IMR-90 (cell line): ENCODE results near the gene GBX2. TPM values are rescaled to one million over a fixed set of nuclear protein-coding genes. Genes with fewer than 3 reads are reported as not detected.

Experiments used
- ATAC-seq: fragments of 200-7000 bp; cut with Tn5 transposase; 2 replicates; pipeline ENCODE4 v1.9.1; 2020; ENCODE audit warnings: low read depth, mild to moderate bottlenecking, moderate library complexity
- BruUV-seq: library from RNA; stranded (reverse); fragments of 400-500 nt; replicated peaks from 2 replicates; lab custom pipeline; 2021; lab: Mats Ljungman, UMichigan
- CTCF ChIA-PET: fragments of 300-600 bp; formaldehyde crosslinking; extraction: SDS; loops from one replicate; lab custom pipeline; 2021; ENCODE audit warnings: antibody characterized with exemption; lab: Yijun Ruan, JAX
- POLR2A ChIA-PET: fragments of 300-600 bp; sonication (Branson Sonifier 250); formaldehyde crosslinking; loops from one replicate; lab custom pipeline; 2022; ENCODE audit warnings: antibody characterized with exemption; ENCODE audit not compliant: unreplicated experiment; lab: Charles Lee
- DNase-seq: peaks from one replicate; pipeline ENCODE4 v3.0.0; 2013
- H2AFZ ChIP-seq: replicated peaks from 2 replicates; pipeline ENCODE3; 2013; ENCODE audit warnings: low read length, mild to moderate bottlenecking; ENCODE audit not compliant: poor library complexity
- H2AK5ac ChIP-seq: 2 replicates; pipeline ENCODE4 v1.6.1; 2013; ENCODE audit warnings: low read depth, low read length, inconsistent platforms
- H2AK9ac ChIP-seq: replicated peaks from 2 replicates; pipeline ENCODE3; 2013; ENCODE audit warnings: mild to moderate bottlenecking, low read depth, low read length, moderate library complexity; ENCODE audit not compliant: poor library complexity
- H2BK120ac ChIP-seq: 2 replicates; pipeline ENCODE4 v1.6.1; 2013; ENCODE audit warnings: low read depth, low read length, inconsistent platforms
- H2BK15ac ChIP-seq: 3 replicates; pipeline ENCODE4 v1.6.1; 2013; ENCODE audit warnings: low read depth, low read length, inconsistent platforms
- H2BK20ac ChIP-seq: 2 replicates; pipeline ENCODE4 v1.6.1; 2013; ENCODE audit warnings: low read depth, mild to moderate bottlenecking, inconsistent platforms, low read length, moderate library complexity
- H2BK5ac ChIP-seq: 2 replicates; pipeline ENCODE4 v1.6.1; 2013; ENCODE audit warnings: mild to moderate bottlenecking, low read depth, low read length, inconsistent platforms; ENCODE audit not compliant: poor library complexity, severe bottlenecking
- H3K14ac ChIP-seq: replicated peaks from 2 replicates; pipeline ENCODE4 v1.6.1; 2013; ENCODE audit warnings: low read depth, low read length, inconsistent platforms
- H3K18ac ChIP-seq: 2 replicates; pipeline ENCODE4 v1.6.1; 2013; ENCODE audit warnings: low read depth, low read length, control low read depth
- H3K23ac ChIP-seq: 2 replicates; pipeline ENCODE4 v1.6.1; 2013; ENCODE audit warnings: low read depth, low read length, inconsistent platforms
- H3K27ac ChIP-seq: 2 replicates; pipeline ENCODE4 v1.5.1; 2013; ENCODE audit warnings: mild to moderate bottlenecking, control low read depth, low read length; ENCODE audit not compliant: insufficient read depth
- H3K27me3 ChIP-seq: 2 replicates; pipeline ENCODE4 v1.6.1; 2013; ENCODE audit warnings: low read length; ENCODE audit not compliant: control insufficient read depth, insufficient read depth
- H3K36me3 ChIP-seq: 2 replicates; pipeline ENCODE4 v1.6.1; 2013; ENCODE audit warnings: low read length, mixed read lengths; ENCODE audit not compliant: control insufficient read depth, insufficient read depth
- H3K4ac ChIP-seq: 2 replicates; pipeline ENCODE4 v1.6.1; 2013; ENCODE audit warnings: low read depth, low read length, inconsistent platforms
- H3K4me1 ChIP-seq: 2 replicates; pipeline ENCODE4 v1.6.1; 2013; ENCODE audit warnings: low read length, mixed read lengths; ENCODE audit not compliant: control insufficient read depth, insufficient read depth
- H3K4me2 ChIP-seq: 2 replicates; pipeline ENCODE4 v1.6.1; 2013; ENCODE audit warnings: low read depth, mild to moderate bottlenecking, control low read depth, low read length, moderate library complexity
- H3K4me3 ChIP-seq: 2 replicates; pipeline ENCODE4 v1.5.1; 2013; ENCODE audit warnings: low read depth, mild to moderate bottlenecking, control low read depth, low read length, moderate library complexity; ENCODE audit not compliant: insufficient read depth
- H3K56ac ChIP-seq: 2 replicates; pipeline ENCODE4 v1.6.1; 2013; ENCODE audit warnings: low read length, inconsistent platforms; ENCODE audit not compliant: insufficient read depth; ENCODE audit errors: extremely low read depth
- H3K79me1 ChIP-seq, 2 experiments: 2 replicates each; pipeline ENCODE4 v1.6.1; 2013; ENCODE audit warnings: low read length in 2 of 2, inconsistent platforms in 1 of 2, low read depth in 1 of 2
- H3K9ac ChIP-seq: 2 replicates; pipeline ENCODE4 v1.6.1; 2013; ENCODE audit warnings: low read depth, low read length, control low read depth
- H3K9me1 ChIP-seq: 2 replicates; pipeline ENCODE4 v1.6.1; 2013; ENCODE audit warnings: low read length, inconsistent platforms; ENCODE audit not compliant: insufficient read depth
- H3K9me3 ChIP-seq: 2 replicates; pipeline ENCODE4 v1.6.1; 2013; ENCODE audit warnings: low read length; ENCODE audit not compliant: control insufficient read depth, insufficient read depth
- H4K20me1 ChIP-seq: 2 replicates; pipeline ENCODE4 v1.6.1; 2013; ENCODE audit warnings: low read length, inconsistent platforms; ENCODE audit not compliant: insufficient read depth
- H4K5ac ChIP-seq: 2 replicates; pipeline ENCODE4 v1.6.1; 2013; ENCODE audit warnings: mild to moderate bottlenecking, low read depth, low read length, control low read depth
- H4K8ac ChIP-seq, 2 experiments: 2 replicates each; pipeline ENCODE4 v1.6.1; 2013; ENCODE audit warnings: low read depth in 2 of 2, low read length in 2 of 2, control low read depth in 1 of 2, inconsistent platforms in 1 of 2
- H4K91ac ChIP-seq: 2 replicates; pipeline ENCODE4 v1.6.1; 2013; ENCODE audit warnings: low read depth, low read length, inconsistent platforms; ENCODE audit not compliant: insufficient read depth
- BHLHE40 ChIP-seq: fragments of 150-350 bp; IDR thresholded peaks from 2 replicates; pipeline ENCODE4 v1.6.1; 2016; ENCODE audit warnings: mild to moderate bottlenecking, low read depth, low read length
- CEBPB ChIP-seq: IDR thresholded peaks from 2 replicates; pipeline ENCODE4 v1.6.1; 2012; ENCODE audit warnings: low read depth, low read length, improper control_type of control experiment
- CHD1 ChIP-seq: IDR thresholded peaks from 2 replicates; pipeline ENCODE4 v1.6.1; 2012; ENCODE audit warnings: low read depth, low read length, improper control_type of control experiment
- FOS ChIP-seq: fragments of 150-350 bp; IDR thresholded peaks from 2 replicates; pipeline ENCODE4 v1.6.1; 2016; ENCODE audit warnings: low read depth, low read length
- MAFK ChIP-seq: IDR thresholded peaks from 2 replicates; pipeline ENCODE4 v1.6.1; 2012; ENCODE audit warnings: low read depth, low read length, improper control_type of control experiment
- MAZ ChIP-seq: IDR thresholded peaks from 2 replicates; pipeline ENCODE4 v1.6.1; 2012; ENCODE audit warnings: low read depth, mild to moderate bottlenecking, low read length, improper control_type of control experiment, moderate library complexity, borderline replicate concordance
- MXI1 ChIP-seq: IDR thresholded peaks from 2 replicates; pipeline ENCODE4 v1.6.1; 2012; ENCODE audit warnings: low read depth, mild to moderate bottlenecking, low read length, moderate library complexity, borderline replicate concordance
- NFE2L2 ChIP-seq: fragments of 150-350 bp; IDR thresholded peaks from 2 replicates; pipeline ENCODE4 v1.6.1; 2016; ENCODE audit warnings: low read depth, mild to moderate bottlenecking, low read length
- POLR2A ChIP-seq: IDR thresholded peaks from 2 replicates; pipeline ENCODE4 v1.6.1; 2012; ENCODE audit warnings: mild to moderate bottlenecking, low read depth, low read length
- RAD21 ChIP-seq: IDR thresholded peaks from 2 replicates; pipeline ENCODE4 v1.6.1; 2012; ENCODE audit warnings: low read length, improper control_type of control experiment
- RCOR1 ChIP-seq: IDR thresholded peaks from 2 replicates; pipeline ENCODE4 v1.6.1; 2012; ENCODE audit warnings: mild to moderate bottlenecking, low read length, improper control_type of control experiment; ENCODE audit not compliant: insufficient replicate concordance
- RFX5 ChIP-seq: IDR thresholded peaks from 2 replicates; pipeline ENCODE4 v1.8.0; 2012; ENCODE audit warnings: low read depth, mild to moderate bottlenecking, low read length, moderate library complexity
- SMC3 ChIP-seq: fragments of 150-350 bp; IDR thresholded peaks from 2 replicates; pipeline ENCODE4 v1.6.1; 2016; ENCODE audit warnings: low read depth, mild to moderate bottlenecking, antibody characterized with exemption, low read length, moderate library complexity
- WGBS, 2 experiments: methylation state at CpG; one replicate each; pipeline versions ENCODE4 v1.1.5 to v1.1.7; 2013; ENCODE audit warnings: missing lambda C conversion rate in 2 of 2; ENCODE audit not compliant: insufficient read length in 1 of 2; ENCODE audit errors: extremely low coverage in 2 of 2; 5-methylcytosine and 5-hydroxymethylcytosine counted together
- dilution Hi-C: fragments of 300-500 bp; cut with HindIII; formaldehyde crosslinking; loops from one replicate; pipeline ENCODE4 v1.14.3; 2018; ENCODE audit warnings: low sequenced_read_pairs; ENCODE audit not compliant: unreplicated experiment
- in situ Hi-C: fragments of 300-500 bp; cut with MboI; formaldehyde crosslinking; loops from 3 replicates; pipeline ENCODE4 v1.14.3; 2019; ENCODE audit warnings: low sequenced_read_pairs, inconsistent platforms, mixed read lengths
- intact Hi-C: fragments of 100-400 bp; cut with micrococcal nuclease; formaldehyde crosslinking; loops from 2 replicates; pipeline ENCODE4 v1.10.0; 2022
- polyA plus RNA-seq, 3 experiments: library from polyadenylated mRNA; depleted of rRNA; stranded (reverse); fragments of >200 nt; gene quantifications; 2 replicates each; pipeline ENCODE4 v1.2.3, GENCODE V29; 2012; ENCODE audit warnings: low replicate concordance in 1 of 3
- total RNA-seq: library from RNA; depleted of rRNA; stranded (reverse); fragments of >200 nt; gene quantifications from 2 replicates; pipeline ENCODE4 v1.2.3, GENCODE V29; 2012
- TF ChIP-seq, protein P1 (sequence below): fragments of 150-350 bp; IDR thresholded peaks from 2 replicates; pipeline ENCODE4 v1.6.1; 2017; ENCODE audit warnings: mild to moderate bottlenecking, antibody characterized with exemption, low read length, low read depth
- TF ChIP-seq, protein P2 (sequence below): conservative IDR thresholded peaks from 2 replicates; pipeline ENCODE4 v1.5.1; 2012; ENCODE audit warnings: mild to moderate bottlenecking, low read depth, low read length, improper control_type of control experiment
- TF ChIP-seq, protein P3 (sequence below): fragments of 150-350 bp; IDR thresholded peaks from 2 replicates; pipeline ENCODE4 v1.6.1; 2016; ENCODE audit warnings: low read depth, mild to moderate bottlenecking, low read length, moderate library complexity, borderline replicate concordance

Gene GBX2
- total and polyA plus RNA-seq, 2 of the 4 experiments (the other 2 are of a cell fraction): 0.10 TPM; not detected in 1

DNA sequence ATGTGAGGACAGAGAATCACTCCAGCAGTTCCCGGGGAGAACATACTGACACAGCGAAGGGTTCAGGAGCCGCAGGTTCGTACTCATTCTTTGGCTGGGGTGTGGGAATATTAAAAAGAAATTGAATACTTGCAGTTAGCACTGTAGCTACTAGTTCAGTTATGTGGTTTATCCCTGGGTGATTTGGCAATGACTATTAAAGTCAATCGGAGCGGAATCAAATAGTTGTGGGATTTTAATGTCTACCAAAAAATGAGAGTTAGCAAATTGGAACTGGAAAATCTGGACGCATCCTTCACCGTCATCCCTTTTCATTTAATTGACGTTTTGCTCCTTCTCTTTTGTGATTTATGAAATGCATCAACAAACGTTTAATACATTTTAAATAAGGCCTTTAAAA, 50.8 kb downstream of the GBX2 start:
- H2BK5ac ChIP-seq: no peak overlapping the region
- H3K18ac ChIP-seq: no peak overlapping the region
- in situ Hi-C loops (no loop called here), dilution Hi-C loops (no loop called here), intact Hi-C loops (no loop called here)
- WGBS, 2 experiments: no CpG with 5 or more reads among the region's 10 CpGs
- H3K9me3 ChIP-seq: no peaks in the 10 kb centered on the region
- BruUV-seq: no TSS peak
- H4K8ac ChIP-seq: no peak overlapping the region
- H4K20me1 ChIP-seq: peaks cover 8% of the 10 kb centered on the region; the same call in 1 of the 2 replicates
- no peak overlapping the region for H3K14ac ChIP-seq
- DNase-seq: no peak
- no peak overlapping the region for H3K27ac ChIP-seq
- H2AK9ac ChIP-seq: no peak overlapping the region
- H2AK5ac ChIP-seq: no peak overlapping the region
- peaks cover 3% of the 10 kb centered on the region; the same call in 1 of the 2 replicates for H3K4me1 ChIP-seq
- H3K23ac ChIP-seq: no peak overlapping the region
- H2BK15ac ChIP-seq: no peak overlapping the region
- no peak overlapping the region for H4K91ac ChIP-seq
- H3K36me3 ChIP-seq: no peaks in the 10 kb centered on the region
- H3K4me3 ChIP-seq: no peak overlapping the region
- no peak overlapping the region for H2BK120ac ChIP-seq
- no peak overlapping the region for H3K4me2 ChIP-seq
- no peak overlapping the region for H2AFZ ChIP-seq
- TF ChIP-seq MAZ (no peak), RFX5 (no peak), RAD21 (no peak), CEBPB (no peak), BHLHE40 (no peak), POLR2A (no peak), MAFK (no peak), NFE2L2 (no peak), SMC3 (no peak), CHD1 (no peak), FOS (no peak), RCOR1 (no peak), MXI1 (no peak)
- TF ChIP-seq, protein P1, sequence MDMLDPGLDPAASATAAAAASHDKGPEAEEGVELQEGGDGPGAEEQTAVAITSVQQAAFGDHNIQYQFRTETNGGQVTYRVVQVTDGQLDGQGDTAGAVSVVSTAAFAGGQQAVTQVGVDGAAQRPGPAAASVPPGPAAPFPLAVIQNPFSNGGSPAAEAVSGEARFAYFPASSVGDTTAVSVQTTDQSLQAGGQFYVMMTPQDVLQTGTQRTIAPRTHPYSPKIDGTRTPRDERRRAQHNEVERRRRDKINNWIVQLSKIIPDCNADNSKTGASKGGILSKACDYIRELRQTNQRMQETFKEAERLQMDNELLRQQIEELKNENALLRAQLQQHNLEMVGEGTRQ: no peak
- TF ChIP-seq, protein P2, sequence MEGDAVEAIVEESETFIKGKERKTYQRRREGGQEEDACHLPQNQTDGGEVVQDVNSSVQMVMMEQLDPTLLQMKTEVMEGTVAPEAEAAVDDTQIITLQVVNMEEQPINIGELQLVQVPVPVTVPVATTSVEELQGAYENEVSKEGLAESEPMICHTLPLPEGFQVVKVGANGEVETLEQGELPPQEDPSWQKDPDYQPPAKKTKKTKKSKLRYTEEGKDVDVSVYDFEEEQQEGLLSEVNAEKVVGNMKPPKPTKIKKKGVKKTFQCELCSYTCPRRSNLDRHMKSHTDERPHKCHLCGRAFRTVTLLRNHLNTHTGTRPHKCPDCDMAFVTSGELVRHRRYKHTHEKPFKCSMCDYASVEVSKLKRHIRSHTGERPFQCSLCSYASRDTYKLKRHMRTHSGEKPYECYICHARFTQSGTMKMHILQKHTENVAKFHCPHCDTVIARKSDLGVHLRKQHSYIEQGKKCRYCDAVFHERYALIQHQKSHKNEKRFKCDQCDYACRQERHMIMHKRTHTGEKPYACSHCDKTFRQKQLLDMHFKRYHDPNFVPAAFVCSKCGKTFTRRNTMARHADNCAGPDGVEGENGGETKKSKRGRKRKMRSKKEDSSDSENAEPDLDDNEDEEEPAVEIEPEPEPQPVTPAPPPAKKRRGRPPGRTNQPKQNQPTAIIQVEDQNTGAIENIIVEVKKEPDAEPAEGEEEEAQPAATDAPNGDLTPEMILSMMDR: no peak
- TF ChIP-seq, protein P3, sequence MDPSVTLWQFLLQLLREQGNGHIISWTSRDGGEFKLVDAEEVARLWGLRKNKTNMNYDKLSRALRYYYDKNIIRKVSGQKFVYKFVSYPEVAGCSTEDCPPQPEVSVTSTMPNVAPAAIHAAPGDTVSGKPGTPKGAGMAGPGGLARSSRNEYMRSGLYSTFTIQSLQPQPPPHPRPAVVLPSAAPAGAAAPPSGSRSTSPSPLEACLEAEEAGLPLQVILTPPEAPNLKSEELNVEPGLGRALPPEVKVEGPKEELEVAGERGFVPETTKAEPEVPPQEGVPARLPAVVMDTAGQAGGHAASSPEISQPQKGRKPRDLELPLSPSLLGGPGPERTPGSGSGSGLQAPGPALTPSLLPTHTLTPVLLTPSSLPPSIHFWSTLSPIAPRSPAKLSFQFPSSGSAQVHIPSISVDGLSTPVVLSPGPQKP: no peak
- no peak overlapping the region for H2BK20ac ChIP-seq
- H3K27me3 ChIP-seq: no peaks in the 10 kb centered on the region
- ChIA-PET POLR2A (no interaction called here), CTCF (no interaction called here)
- H3K79me1 ChIP-seq: no peaks in the 10 kb centered on the region
- no peak overlapping the region for H3K56ac ChIP-seq
- no peaks in the 10 kb centered on the region for H3K9me1 ChIP-seq
- H3K9ac ChIP-seq: no peak overlapping the region
- ATAC-seq: no peak
- no peak overlapping the region for H3K4ac ChIP-seq
- H4K5ac ChIP-seq: no peak overlapping the region
